Cortex of kidney (tissue), 1 donor: ENCODE data around the gene PRSS38.

ENCODE experiments used
- DNase-seq: peaks from one replicate; lab custom pipeline; 2025; lab: John Stamatoyannopoulos, UW

Gene PRSS38

GRCh38 chr1:227793948-227794816 is 21.3 kb upstream of the PRSS38 start:
- DNase-seq = no peak

- no peak for DNase-seq
Measured at GRCh38 chr1:227794817-227795192, 20.7 kb upstream of the PRSS38 start.

GRCh38 chr1:227795732-227796131 is 19.7 kb upstream of the PRSS38 start:
- DNase-seq = no peak

GRCh38 chr1:227796359-227796915 is 19.0 kb upstream of the PRSS38 start:
- no peak for DNase-seq

GRCh38 chr1:227797144-227797543 is 18.3 kb upstream of the PRSS38 start:
- no peak for DNase-seq

GRCh38 chr1:227797625-227798024 is 17.9 kb upstream of the PRSS38 start:
- DNase-seq = no peak

GRCh38 chr1:227798078-227798802 is 17.2 kb upstream of the PRSS38 start:
- DNase-seq = no peak

- DNase-seq = no peak
Measured at GRCh38 chr1:227799756-227800155, 15.7 kb upstream of the PRSS38 start.

GRCh38 chr1:227803933-227804332 is 11.5 kb upstream of the PRSS38 start:
- no peak for DNase-seq

GRCh38 chr1:227805606-227806197 is 9.8 kb upstream of the PRSS38 start:
- DNase-seq = no peak

GRCh38 chr1:227808566-227808965 is 6.9 kb upstream of the PRSS38 start:
- DNase-seq = no peak

- no peak for DNase-seq
Measured at GRCh38 chr1:227809026-227809425, 6.4 kb upstream of the PRSS38 start.

GRCh38 chr1:227813962-227814361 is 1.5 kb upstream of the PRSS38 start:
- DNase-seq = no peak

GRCh38 chr1:227816750-227817446 is 1.4 kb downstream of the PRSS38 start:
- no peak for DNase-seq

- no peak for DNase-seq
Measured at GRCh38 chr1:227823537-227823936, 8.1 kb downstream of the PRSS38 start.

GRCh38 chr1:227824204-227824603 is 8.7 kb downstream of the PRSS38 start:
- no peak for DNase-seq

- DNase-seq = no peak
Measured at GRCh38 chr1:227828786-227829185, 13.3 kb downstream of the PRSS38 start.

- no peak for DNase-seq
Measured at GRCh38 chr1:227838181-227838580, 22.7 kb downstream of the PRSS38 start.

- no peak for DNase-seq
Measured at GRCh38 chr1:227841096-227841495, 25.6 kb downstream of the PRSS38 start.

- no peak for DNase-seq
Measured at GRCh38 chr1:227844320-227845146, 29.1 kb downstream of the PRSS38 start.

- no peak for DNase-seq
Measured at GRCh38 chr1:227845147-227845458, 29.6 kb downstream of the PRSS38 start.
